Measurements from ENCODE around the gene MCRIP2.

The MCRIP2 gene

GRCh38 chr16:608019-608418 is 33.6 kb upstream of the MCRIP2 start:
- H3K4me3 ChIP-seq (ENCODE audit: low read depth, low read length), result no peak overlapping the region
- TF ChIP-seq CTCF (IDR thresholded peaks at IDR 0.05; ENCODE audit: insufficient read depth, low read depth, low read length, missing control alignments), result no peak
- DNase-seq (ENCODE audit: low read depth), result peak; percentile 37

- no peak for DNase-seq (ENCODE audit: low read depth)
- no peak for TF ChIP-seq CTCF (IDR thresholded peaks at IDR 0.05; ENCODE audit: insufficient read depth, low read depth, low read length, missing control alignments)
- H3K4me3 ChIP-seq (ENCODE audit: low read depth, low read length), result no peak overlapping the region
Observed at GRCh38 chr16:609316-609715, 32.3 kb upstream of the MCRIP2 start.

- no peak for TF ChIP-seq CTCF (IDR thresholded peaks at IDR 0.05; ENCODE audit: insufficient read depth, low read depth, low read length, missing control alignments)
- no peak overlapping the region for H3K4me3 ChIP-seq (ENCODE audit: low read depth, low read length)
- no peak for DNase-seq (ENCODE audit: low read depth)
Observed at GRCh38 chr16:609984-610383, 31.6 kb upstream of the MCRIP2 start.

GRCh38 chr16:610513-611381 is 30.9 kb upstream of the MCRIP2 start:
- TF ChIP-seq CTCF (IDR thresholded peaks at IDR 0.05; ENCODE audit: insufficient read depth, low read depth, low read length, missing control alignments), result peak; percentile 57
- no peak for DNase-seq (ENCODE audit: low read depth)
- no peak overlapping the region for H3K4me3 ChIP-seq (ENCODE audit: low read depth, low read length)

GRCh38 chr16:615122-615521 is 26.5 kb upstream of the MCRIP2 start:
- H3K4me3 ChIP-seq (ENCODE audit: low read depth, low read length), result no peak overlapping the region
- TF ChIP-seq CTCF (IDR thresholded peaks at IDR 0.05; ENCODE audit: insufficient read depth, low read depth, low read length, missing control alignments), result no peak
- DNase-seq (ENCODE audit: low read depth), result no peak

GRCh38 chr16:616733-617586 is 24.7 kb upstream of the MCRIP2 start:
- TF ChIP-seq CTCF (IDR thresholded peaks at IDR 0.05; ENCODE audit: insufficient read depth, low read depth, low read length, missing control alignments), result no peak
- no peak for DNase-seq (ENCODE audit: low read depth)
- H3K4me3 ChIP-seq (ENCODE audit: low read depth, low read length), result no peak overlapping the region
